GM12864 (cell line): ENCODE data around the gene KIAA0753.

ENCODE experiments used
- DNase-seq: peaks from one replicate; pipeline ENCODE4 v3.0.0-alpha.2; 2011; ENCODE audit warnings: low read depth
- H3K4me3 ChIP-seq: 2 replicates; pipeline ENCODE4 v1.5.1; 2011; ENCODE audit warnings: mild to moderate bottlenecking, low read depth, low read length, control low read depth
- TF ChIP-seq, protein P1 (sequence below): IDR thresholded peaks from 2 replicates; pipeline ENCODE4 v1.5.1; 2011; ENCODE audit warnings: low read depth, mild to moderate bottlenecking, moderate library complexity, low read length, control low read depth, inconsistent platforms; ENCODE audit errors: missing control alignments

KIAA0753 gene

DNA sequence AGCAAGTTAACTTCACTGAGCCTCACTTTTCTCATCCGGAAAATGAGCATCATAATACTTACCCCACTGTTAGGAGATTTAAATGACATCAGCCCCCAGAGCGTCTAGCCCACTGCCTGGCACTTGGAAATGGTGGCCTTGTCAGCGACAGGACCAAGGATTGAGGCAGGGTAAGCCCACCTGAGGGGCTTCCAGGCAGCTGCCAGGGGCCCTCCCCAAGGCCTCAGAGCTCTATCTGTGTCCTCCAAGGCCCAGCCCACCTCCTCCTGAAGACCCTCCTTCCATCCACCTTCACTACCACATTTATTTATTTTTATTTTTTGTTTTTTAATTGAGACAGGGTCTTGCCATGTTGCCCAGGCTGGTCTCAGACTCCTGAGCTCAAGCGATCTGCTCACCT is 97.9 kb downstream of the KIAA0753 start:
- H3K4me3 ChIP-seq = no peak overlapping the region
- no peak for DNase-seq
- TF ChIP-seq, protein P1, sequence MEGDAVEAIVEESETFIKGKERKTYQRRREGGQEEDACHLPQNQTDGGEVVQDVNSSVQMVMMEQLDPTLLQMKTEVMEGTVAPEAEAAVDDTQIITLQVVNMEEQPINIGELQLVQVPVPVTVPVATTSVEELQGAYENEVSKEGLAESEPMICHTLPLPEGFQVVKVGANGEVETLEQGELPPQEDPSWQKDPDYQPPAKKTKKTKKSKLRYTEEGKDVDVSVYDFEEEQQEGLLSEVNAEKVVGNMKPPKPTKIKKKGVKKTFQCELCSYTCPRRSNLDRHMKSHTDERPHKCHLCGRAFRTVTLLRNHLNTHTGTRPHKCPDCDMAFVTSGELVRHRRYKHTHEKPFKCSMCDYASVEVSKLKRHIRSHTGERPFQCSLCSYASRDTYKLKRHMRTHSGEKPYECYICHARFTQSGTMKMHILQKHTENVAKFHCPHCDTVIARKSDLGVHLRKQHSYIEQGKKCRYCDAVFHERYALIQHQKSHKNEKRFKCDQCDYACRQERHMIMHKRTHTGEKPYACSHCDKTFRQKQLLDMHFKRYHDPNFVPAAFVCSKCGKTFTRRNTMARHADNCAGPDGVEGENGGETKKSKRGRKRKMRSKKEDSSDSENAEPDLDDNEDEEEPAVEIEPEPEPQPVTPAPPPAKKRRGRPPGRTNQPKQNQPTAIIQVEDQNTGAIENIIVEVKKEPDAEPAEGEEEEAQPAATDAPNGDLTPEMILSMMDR = no peak

GRCh38 chr17:6541886-6542285 is 98.6 kb downstream of the KIAA0753 start:
- TF ChIP-seq, protein P1 = no peak
- no peak for DNase-seq
- no peak overlapping the region for H3K4me3 ChIP-seq

- H3K4me3 ChIP-seq = no peak overlapping the region
- TF ChIP-seq, protein P1 = no peak
- no peak for DNase-seq
These were observed 100.6 kb downstream of the KIAA0753 start for GRCh38 chr17:6539871-6540270.

DNA sequence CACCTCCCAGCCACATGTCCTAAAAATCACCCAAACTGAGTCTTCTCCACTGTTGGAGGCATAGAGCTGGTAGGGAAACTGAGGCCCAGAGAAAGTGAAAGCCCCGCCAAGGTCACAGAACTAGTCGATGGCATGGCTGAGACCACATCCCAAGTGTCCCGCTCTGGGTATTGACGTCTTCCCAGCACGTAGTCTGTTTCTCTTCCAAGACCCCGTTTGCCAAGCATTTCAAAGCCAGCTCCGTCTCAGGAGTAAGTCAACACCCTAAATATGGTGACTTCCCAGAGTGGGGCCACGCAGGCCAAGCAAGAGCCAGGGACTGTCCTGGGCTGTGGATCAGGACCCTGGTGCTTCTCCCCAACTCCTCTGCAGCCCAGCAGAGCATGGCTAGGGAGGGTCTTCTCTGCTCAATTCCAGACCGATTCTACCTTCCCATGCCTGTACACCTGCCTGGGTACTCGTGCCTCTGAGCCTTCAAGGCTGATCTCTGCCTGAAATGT is 103.9 kb downstream of the KIAA0753 start:
- TF ChIP-seq, protein P1 = no peak
- no peak for DNase-seq
- no peak overlapping the region for H3K4me3 ChIP-seq

GRCh38 chr17:6536053-6536452 is 104.5 kb downstream of the KIAA0753 start:
- no peak for DNase-seq
- TF ChIP-seq, protein P1 = no peak
- no peak overlapping the region for H3K4me3 ChIP-seq

GRCh38 chr17:6534846-6535514 is 105.5 kb downstream of the KIAA0753 start:
- TF ChIP-seq, protein P1 = no peak
- DNase-seq = no peak
- H3K4me3 ChIP-seq = no peak overlapping the region

DNA sequence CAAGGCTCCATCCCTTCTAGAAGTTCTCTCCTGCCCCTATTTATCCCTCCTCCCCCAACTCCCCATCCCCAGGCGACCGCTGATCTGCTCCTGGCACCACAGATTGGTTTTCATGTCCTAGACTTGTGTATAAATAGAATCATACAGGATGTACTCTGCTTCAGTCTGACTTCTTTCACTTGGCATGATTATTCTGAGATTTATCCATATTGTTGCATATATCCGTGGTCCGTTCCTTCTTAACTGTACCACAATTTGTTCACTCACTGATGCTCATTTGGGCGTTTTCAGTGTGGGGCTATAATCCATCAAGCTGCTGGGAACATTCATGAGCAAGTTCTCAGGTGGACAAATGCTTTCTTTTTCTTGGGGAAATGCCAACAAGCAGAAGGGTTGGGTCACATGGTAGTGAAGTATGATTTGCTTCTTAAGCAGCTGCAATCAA is 108.0 kb downstream of the KIAA0753 start:
- DNase-seq = no peak
- TF ChIP-seq, protein P1 = no peak
- no peak overlapping the region for H3K4me3 ChIP-seq
